Endodermal cell (in vitro differentiated cells): ENCODE results near the gene CDHR3. TPM values are rescaled to one million over a fixed set of nuclear protein-coding genes. Genes with fewer than 3 reads are reported as not detected.

ENCODE experiments used
- DNase-seq: peaks from one replicate; pipeline ENCODE4 v3.0.0-alpha.2; 2017
- H3K27ac ChIP-seq: 2 replicates; pipeline ENCODE4 v1.5.1; 2013; ENCODE audit warnings: mild to moderate bottlenecking, low read depth, low read length, moderate library complexity
- H3K27me3 ChIP-seq: 2 replicates; pipeline ENCODE4 v1.6.1; 2013; ENCODE audit warnings: mild to moderate bottlenecking, low read length, moderate library complexity; ENCODE audit not compliant: insufficient read depth, control insufficient read depth, poor library complexity, severe bottlenecking
- H3K36me3 ChIP-seq: 2 replicates; pipeline ENCODE4 v1.7.0; 2013; ENCODE audit warnings: mild to moderate bottlenecking, low read length, moderate library complexity; ENCODE audit not compliant: control insufficient read depth, insufficient read depth
- H3K4me1 ChIP-seq: one replicate; pipeline ENCODE4 v1.7.0; 2013; ENCODE audit warnings: low read length; ENCODE audit not compliant: control insufficient read depth, insufficient read depth
- H3K4me3 ChIP-seq: 2 replicates; pipeline ENCODE4 v1.5.1; 2013; ENCODE audit warnings: mild to moderate bottlenecking, low read length, moderate library complexity
- H3K9ac ChIP-seq: 2 replicates; pipeline ENCODE4 v1.6.1; 2013; ENCODE audit warnings: mild to moderate bottlenecking, low read length, moderate library complexity; ENCODE audit not compliant: poor library complexity, severe bottlenecking; ENCODE audit errors: extremely low read depth
- H3K9me3 ChIP-seq: 2 replicates; pipeline ENCODE4 v1.6.1; 2013; ENCODE audit warnings: mild to moderate bottlenecking, low read length, moderate library complexity; ENCODE audit not compliant: control insufficient read depth
- H3K27ac Mint-ChIP-seq: 2 replicates; pipeline ENCODE4 v1.8.0; 2020; ENCODE audit warnings: mixed read lengths
- H3K27me3 Mint-ChIP-seq: 2 replicates; pipeline ENCODE4 v1.8.0; 2021; ENCODE audit warnings: mild to moderate bottlenecking, mixed read lengths; ENCODE audit not compliant: insufficient read depth
- H3K36me3 Mint-ChIP-seq: 2 replicates; pipeline ENCODE4 v1.8.0; 2020; ENCODE audit warnings: low read depth, mixed read lengths
- H3K4me1 Mint-ChIP-seq: 2 replicates; pipeline ENCODE4 v1.8.0; 2020; ENCODE audit warnings: mixed read lengths
- H3K4me3 Mint-ChIP-seq: 2 replicates; pipeline ENCODE4 v1.8.0; 2020; ENCODE audit warnings: mild to moderate bottlenecking, moderate library complexity, mixed read lengths
- H3K9me3 Mint-ChIP-seq: 2 replicates; pipeline ENCODE4 v1.8.0; 2020; ENCODE audit warnings: mild to moderate bottlenecking, mixed read lengths
- CTCF ChIP-seq: fragments of 200-600 bp; sonication (generic); conservative IDR thresholded peaks from 2 replicates; pipeline ENCODE4 v1.5.0; 2021; ENCODE audit warnings: antibody characterized with exemption, mild to moderate bottlenecking
- WGBS, 2 experiments: methylation state at CpG; one replicate each; pipeline versions ENCODE4 v1.1.5 to v1.1.7; 2013; ENCODE audit warnings: missing lambda C conversion rate in 2 of 2, mixed read lengths in 1 of 2; ENCODE audit not compliant: insufficient coverage in 1 of 2, insufficient read length in 1 of 2; 5-methylcytosine and 5-hydroxymethylcytosine counted together
- total RNA-seq, 2 donors: library from RNA; stranded (reverse); fragmentation: NEBNext Ultra II Directional in 1 of 2; extraction: Animal tissue kit (Norgen Biotek cat#: 25700) in 1 of 2; gene quantifications; 2 replicates in 1 of 2; 3 replicates in 1 of 2; pipeline ENCODE4 v1.2.1, GENCODE V29; 2021

Gene CDHR3
- total RNA-seq, 2 donors from 2014 or later: 7.5 to 16.1 TPM

GRCh38 chr7:106067678-106068077 is 104.6 kb downstream of the CDHR3 start:
- DNase-seq: no peak
- no peaks in the 10 kb centered on the region for H3K27me3 ChIP-seq
- H3K36me3 Mint-ChIP-seq: no peaks in the 10 kb centered on the region
- H3K4me3 ChIP-seq: no peak overlapping the region
- H3K9me3 Mint-ChIP-seq: no peaks in the 10 kb centered on the region
- no peaks in the 10 kb centered on the region for H3K9me3 ChIP-seq
- H3K27ac Mint-ChIP-seq: no peak overlapping the region
- no peak overlapping the region for H3K9ac ChIP-seq
- no peak overlapping the region for H3K4me3 Mint-ChIP-seq
- H3K27ac ChIP-seq: no peak overlapping the region
- no peaks in the 10 kb centered on the region for H3K36me3 ChIP-seq
- H3K27me3 Mint-ChIP-seq: no peaks in the 10 kb centered on the region
- no peak for TF ChIP-seq CTCF
- peaks cover 24% of the 10 kb centered on the region for H3K4me1 Mint-ChIP-seq
- WGBS, 2 experiments: 95 to 100% methylated on average over 1 to 3 of the region's 3 CpGs
- peaks cover 7% of the 10 kb centered on the region for H3K4me1 ChIP-seq

- H3K27ac ChIP-seq: no peak overlapping the region
- Mint-ChIP-seq H3K27ac (no peak overlapping the region), H3K27me3 (no peaks in the 10 kb centered on the region)
Observed at GRCh38 chr7:106068538-106068961, 105.5 kb downstream of the CDHR3 start.

GRCh38 chr7:106068986-106069385 is 105.9 kb downstream of the CDHR3 start:
- Mint-ChIP-seq H3K4me1 (peaks cover 30% of the 10 kb centered on the region), H3K27me3 (no peaks in the 10 kb centered on the region), H3K4me3 (no peak overlapping the region), H3K27ac (no peak overlapping the region), H3K36me3 (no peaks in the 10 kb centered on the region), H3K9me3 (no peaks in the 10 kb centered on the region)
- WGBS, 2 experiments: 80 to 94% methylated on average over 1 to 3 of the region's 3 CpGs
- TF ChIP-seq CTCF: no peak
- Histone ChIP-seq H3K4me3 (no peak overlapping the region), H3K9ac (no peak overlapping the region), H3K4me1 (peaks cover 7% of the 10 kb centered on the region), H3K9me3 (no peaks in the 10 kb centered on the region), H3K27ac (no peak overlapping the region), H3K36me3 (no peaks in the 10 kb centered on the region), H3K27me3 (no peaks in the 10 kb centered on the region)
- DNase-seq: no peak

More at GRCh38 chr7:106068538-106068961, 105.5 kb downstream of the CDHR3 start:
- H3K36me3 Mint-ChIP-seq: no peaks in the 10 kb centered on the region
- WGBS, 2 experiments: 94 to 100% methylated on average over 3 to 4 of the region's 4 CpGs
- Histone ChIP-seq H3K4me3 (no peak overlapping the region), H3K4me1 (peaks cover 7% of the 10 kb centered on the region), H3K9me3 (no peaks in the 10 kb centered on the region), H3K27me3 (no peaks in the 10 kb centered on the region), H3K9ac (no peak overlapping the region), H3K36me3 (no peaks in the 10 kb centered on the region)
- no peaks in the 10 kb centered on the region for H3K9me3 Mint-ChIP-seq
- no peak overlapping the region for H3K4me3 Mint-ChIP-seq
- no peak for TF ChIP-seq CTCF
- H3K4me1 Mint-ChIP-seq: peaks cover 27% of the 10 kb centered on the region
- no peak for DNase-seq
